Activated CD4-positive, alpha-beta T cell treated with anti-CD3 and anti-CD28 coated beads, Interleukin-2, amount 50 U/mL, for 24 hours (primary cell): ENCODE results near the gene ARPC5L.
"Not testable (repeated sequence)": the region's sequence is repeated elsewhere in the genome, so short reads cannot be mapped to it uniquely, and the experiment has no call there.

Source experiments
- DNase-seq, 2 donors: peaks; one replicate each; pipeline ENCODE4 v3.0.0-alpha.2; 2020; ENCODE audit warnings: low read depth in 1 of 2, low spot score in 1 of 2

Gene ARPC5L

DNA sequence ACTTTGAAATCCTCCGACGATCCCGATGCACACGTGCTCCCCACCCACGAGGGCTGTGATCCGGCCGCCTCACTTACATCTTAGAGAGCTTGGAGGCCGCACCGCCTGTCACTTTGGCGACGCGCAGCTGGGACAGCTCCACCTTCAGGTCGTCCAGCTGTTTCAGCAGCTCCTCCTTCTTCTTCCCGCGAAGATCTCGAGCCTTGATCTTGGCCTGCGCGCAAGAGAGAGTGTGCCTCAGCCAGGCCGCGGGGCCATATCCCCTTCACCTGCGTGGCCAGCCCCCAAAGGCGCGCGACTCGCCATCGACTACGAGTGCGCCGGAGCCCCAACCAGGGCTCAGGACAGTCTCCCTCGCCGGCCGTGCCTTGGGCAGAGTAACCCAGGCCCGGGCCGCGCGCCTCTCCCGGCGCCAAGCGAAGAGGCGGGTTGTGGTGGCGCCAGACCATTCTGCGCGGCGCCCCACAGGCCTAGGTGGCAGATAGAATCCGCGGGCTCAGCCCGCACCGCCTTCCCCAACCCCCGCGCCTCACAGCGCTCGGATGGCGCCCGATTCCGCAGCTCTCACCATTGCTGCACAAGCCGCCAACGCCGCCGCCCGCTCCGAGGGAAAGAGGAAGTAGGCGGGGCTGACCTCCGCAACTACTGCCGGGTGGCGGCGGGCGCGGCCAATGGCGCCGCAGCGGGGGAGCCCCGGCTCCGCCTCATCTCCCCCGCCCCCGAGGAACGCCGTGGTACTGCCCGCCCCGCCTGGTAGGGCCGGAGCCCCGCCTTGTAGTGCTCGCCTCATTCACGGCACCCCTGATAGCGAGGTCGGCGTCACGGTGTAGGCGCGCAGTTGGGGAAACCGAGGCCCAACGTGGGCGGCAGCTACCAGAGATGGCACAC lies at the start of gene ARPC5L, which contains the start of gene RPL35:
Gene ARPC5L (plus strand): TSS at position 789 of the 888 bp plus-strand sequence. CDS start 7,161 bp downstream, outside the sequence.
Gene RPL35 (minus strand): TSS at position 616 of the 888 bp plus-strand sequence. CDS start 45 bp downstream, at position 571.
- DNase-seq: peak; percentile 91 to 94

DNA sequence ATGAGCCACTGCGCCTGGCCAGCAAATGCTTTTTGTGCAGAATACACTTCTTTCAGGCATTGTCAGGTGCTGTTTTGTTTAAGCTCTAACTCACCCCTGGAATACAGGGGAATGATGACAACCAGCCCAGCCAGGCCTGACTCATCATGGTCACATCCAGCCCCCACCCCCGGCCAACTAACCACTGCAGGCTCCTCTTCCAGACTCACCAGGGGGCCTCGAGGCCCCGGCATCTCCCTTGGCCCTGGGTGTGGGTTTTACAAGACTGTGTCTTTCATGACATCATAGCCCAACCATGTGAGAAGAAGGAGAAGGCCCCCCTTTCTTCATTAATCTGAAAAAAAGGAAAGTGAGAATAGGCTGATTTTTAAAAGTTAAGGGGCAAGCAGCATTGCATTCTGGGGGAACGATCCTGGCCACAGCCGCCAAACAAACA lies 49.5 kb upstream of the ARPC5L start:
- no peak for DNase-seq

DNA sequence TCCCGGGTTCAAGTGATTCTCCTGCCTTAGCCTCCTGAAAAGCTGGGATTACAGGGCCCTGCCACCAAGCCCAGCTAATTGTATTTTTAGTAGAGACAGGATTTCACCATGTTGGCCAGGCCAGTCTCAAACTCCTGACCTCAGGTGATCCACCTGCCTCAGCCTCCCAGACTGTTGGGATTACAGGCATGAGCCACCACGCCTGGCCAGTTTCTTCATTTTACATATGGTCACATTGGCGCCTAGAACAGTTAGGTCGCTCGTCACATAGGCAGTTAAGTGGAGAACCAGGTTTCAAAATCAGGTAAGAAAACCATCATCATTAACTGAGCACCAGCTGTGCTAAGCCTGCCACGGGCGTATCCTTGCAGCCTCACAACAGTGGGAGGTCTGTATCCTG lies 48.9 kb upstream of the ARPC5L start:
- no peak for DNase-seq

DNA sequence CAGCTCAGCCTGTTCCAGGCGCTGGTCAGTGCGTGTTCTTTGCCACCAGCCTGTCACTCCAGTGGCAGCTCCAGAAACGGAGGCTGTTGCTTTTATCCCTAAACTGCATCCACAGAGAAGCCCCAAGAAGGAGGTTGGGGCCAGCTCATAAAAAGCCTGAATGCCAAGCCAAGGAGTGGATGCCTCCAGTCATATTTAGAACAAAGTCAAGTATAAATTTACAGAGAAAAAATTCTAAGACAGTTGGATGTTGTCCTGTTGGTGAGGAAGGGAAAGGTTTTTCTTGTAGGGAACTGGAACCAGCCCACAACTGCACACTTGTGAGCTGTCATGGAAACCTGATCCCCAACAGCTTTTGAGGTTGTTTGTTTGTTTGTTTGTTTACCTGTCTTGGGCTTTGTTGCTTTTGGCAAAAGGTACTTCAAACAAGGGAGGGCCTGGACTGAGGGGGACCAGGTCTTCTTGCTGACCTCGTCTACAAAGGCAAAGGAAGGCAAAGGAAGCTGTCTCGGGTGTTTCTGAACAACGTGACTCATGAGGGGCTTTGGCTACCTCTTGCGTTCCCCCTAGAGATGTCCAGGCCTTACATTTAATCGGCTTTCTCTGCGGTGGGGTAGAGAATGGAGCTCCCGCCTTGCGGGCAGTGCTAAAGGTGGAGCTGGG lies 48.3 kb upstream of the ARPC5L start:
- DNase-seq: no peak

DNA sequence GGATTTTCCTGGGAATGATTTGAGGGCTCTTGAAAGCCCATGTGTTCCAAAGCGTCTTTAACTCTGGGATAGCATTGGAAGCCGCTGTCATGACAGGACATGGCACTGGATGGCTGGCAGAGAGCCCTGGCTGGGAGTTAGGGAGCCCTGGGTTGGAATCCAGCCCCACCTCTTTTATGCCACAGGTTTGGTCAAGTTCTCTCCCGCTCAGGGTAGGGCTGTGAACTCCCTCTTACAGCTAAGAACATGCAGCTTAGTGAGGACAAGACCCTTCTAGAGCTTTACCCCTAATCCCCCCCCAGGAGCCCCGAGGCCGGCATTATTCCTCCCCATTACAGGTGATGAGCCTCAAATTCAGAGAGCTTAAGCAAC lies 47.8 kb upstream of the ARPC5L start:
- DNase-seq: no peak

DNA sequence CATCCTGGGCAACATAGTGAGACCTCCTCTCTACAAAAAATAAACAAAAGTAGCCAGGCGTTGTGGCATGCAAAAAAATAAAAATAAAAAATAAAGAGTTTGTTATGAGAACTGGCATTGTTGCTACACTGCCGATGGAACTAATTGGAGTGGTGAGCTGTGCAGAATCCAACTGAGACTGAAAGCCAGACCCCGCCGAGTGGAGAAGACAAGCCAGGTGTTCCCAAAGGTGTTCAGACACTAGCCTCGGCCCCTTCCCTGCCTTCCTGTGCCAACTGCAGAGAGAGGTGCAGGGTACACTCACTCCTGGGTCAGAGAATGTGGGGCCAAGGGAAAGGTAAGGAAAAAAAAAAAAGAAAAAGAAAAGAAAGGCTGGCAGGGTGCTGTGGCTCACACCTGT lies 46.3 kb upstream of the ARPC5L start:
- DNase-seq: no peak

DNA sequence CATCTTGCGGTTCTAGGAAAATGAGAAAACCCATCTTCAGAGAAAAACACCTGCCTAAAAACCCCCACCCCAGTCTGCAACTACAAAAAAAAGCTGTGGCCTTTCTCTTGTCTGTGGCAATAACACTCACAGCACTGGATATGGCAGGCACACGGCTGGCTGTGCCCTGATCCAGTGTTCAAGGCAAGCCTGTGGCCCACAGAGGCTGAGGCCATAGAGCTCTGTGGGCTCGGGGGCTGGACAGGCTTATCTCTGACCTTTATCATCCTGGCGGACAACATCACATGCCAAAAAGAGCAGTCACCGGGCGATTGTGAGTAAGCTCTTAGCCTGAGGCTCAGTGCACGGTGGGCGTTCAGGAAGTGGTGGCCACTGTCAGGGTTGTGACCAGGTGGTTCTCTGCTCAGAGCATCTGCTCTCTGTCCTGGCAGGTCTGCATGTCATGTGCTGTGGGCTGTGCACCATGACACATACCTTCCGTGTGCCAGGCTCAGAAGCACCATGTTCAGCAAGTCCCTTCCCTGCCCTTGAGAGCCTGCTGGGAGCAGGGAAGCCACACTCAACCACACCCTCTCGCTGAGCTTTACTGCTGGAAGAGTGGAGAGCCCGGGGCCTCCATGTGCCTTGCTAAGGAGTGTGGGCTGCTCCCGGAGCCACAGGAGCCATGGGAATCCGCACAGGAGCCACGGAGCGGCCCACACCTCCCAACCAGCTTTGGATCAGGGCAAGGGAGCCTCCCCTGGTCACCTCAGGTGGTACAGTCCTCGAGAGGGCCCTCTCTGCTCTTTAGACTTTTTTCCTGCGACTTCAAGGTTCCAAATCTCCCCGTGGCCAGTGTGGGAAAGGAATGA lies 43.3 kb upstream of the ARPC5L start:
- no peak for DNase-seq

DNA sequence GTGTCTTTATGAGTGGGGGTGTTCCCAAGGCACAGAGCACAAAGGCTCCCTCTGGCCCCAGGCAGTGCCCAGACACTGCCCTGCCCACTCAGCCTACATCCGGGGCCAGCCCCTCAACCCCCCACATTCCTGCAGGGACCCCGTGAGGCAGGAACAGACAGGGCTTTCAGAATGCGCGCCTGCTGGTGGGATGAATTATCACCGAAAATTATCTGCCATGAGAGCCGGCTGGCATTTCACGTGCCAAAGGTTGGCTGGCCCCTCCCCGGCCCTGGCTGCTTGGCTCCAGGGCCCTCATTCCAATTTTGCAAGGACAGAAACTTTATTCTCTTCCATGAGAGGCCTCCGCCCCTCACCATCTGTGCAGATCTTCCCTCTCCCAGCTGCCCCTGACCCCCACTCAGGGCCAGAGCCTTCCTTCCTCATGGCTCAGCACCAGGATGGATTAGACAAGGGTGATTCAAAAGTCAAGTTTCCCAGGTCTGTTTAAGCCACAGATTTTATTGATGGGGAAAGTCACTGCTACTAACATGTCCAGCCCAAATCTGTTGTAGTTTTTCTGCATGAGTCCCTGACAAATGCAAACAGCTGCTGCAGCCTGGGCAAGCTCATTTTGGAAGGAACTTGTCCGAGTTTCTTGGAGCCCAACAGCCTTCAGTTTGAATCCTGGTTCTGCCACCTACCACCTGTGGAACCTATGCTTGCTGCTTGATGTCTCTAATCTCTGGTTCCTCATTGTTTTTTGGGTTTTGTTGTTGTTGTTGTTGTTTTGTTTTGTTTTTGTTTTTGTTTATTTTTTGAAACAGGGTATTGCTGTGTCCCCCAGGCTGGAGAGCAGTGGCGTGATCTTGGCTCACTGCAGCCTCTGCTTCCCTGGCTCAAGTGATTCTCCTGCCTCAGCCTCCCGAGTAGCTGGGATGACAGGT lies 41.0 kb upstream of the ARPC5L start:
- DNase-seq: no peak

DNA sequence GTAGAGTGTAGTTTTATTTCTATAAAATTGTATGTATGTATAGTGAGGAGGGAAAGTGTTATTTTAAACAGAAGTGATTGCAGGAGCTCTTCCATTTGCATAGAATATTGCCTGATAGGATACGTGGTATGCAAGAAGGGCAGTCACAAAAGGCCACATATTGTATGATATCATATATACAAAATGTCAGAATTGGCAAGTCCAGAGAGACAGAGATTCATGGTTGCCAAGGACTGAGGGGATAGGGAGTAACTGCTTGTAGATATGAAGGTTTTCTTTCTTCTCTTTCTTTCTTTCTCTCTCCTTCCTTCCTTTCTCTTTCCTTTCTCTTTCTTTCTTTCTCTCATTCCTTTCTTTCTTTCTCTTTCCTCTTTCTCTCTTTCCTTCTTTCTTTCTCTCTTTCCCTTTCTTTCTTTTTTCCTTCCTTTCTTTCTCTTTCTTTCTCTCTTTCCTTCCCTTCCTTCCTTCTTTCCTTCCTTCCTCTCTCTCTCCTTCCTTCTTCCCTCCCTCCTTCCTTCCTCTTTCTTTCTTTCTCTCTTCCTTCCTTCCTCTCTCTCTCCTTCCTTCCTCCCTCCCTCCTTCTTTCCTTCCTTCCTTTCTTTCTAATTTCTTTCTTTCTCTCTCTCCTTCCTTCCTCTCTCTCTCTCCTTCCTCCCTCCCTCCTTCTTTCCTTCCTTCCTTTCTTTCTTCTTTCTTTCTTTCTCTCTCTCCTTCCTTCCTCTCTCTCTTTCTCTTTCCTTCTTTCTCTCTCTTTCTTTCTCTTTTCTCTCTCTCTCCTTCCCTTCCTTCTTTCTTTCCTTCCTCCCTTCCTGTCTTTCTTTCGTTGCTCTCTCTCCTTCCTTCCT lies 33.2 kb upstream of the ARPC5L start:
- no peak for DNase-seq

DNA sequence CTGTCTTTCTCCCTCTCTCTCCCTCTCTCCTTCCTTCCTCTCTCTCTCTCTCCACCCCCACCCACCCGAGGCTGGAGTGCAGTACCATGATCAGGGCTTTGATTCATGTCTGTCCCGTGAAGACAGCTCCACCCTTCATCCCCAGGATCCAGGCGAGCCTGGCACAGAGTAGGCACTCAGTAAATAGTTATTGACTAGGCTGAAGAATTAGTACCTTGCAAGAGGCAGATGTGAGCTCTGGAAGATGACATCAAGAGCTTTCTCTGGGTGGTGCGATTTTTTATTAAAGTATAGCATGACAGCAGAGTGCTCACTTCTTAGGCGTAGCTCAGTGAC lies 32.6 kb upstream of the ARPC5L start:
- DNase-seq: no peak

DNA sequence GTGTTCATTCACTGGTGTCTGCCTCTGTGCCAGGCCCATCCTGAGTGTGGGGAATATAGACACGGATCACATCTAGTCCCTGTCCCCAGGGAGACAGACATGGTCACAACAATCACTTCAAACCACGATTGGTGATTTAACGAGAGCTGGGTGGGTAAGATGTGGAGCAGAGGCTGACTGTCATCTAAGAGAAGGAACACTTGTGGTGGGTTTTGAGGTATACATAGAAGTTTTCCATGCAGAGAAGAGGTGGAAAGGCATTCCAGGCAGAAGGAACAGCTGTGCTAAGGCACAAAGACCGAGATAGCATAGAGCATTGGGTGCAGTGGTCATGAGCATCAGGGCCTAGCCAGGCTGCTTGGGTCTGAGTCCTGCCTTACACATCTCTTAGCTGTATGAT lies 31.3 kb upstream of the ARPC5L start:
- no peak for DNase-seq

DNA sequence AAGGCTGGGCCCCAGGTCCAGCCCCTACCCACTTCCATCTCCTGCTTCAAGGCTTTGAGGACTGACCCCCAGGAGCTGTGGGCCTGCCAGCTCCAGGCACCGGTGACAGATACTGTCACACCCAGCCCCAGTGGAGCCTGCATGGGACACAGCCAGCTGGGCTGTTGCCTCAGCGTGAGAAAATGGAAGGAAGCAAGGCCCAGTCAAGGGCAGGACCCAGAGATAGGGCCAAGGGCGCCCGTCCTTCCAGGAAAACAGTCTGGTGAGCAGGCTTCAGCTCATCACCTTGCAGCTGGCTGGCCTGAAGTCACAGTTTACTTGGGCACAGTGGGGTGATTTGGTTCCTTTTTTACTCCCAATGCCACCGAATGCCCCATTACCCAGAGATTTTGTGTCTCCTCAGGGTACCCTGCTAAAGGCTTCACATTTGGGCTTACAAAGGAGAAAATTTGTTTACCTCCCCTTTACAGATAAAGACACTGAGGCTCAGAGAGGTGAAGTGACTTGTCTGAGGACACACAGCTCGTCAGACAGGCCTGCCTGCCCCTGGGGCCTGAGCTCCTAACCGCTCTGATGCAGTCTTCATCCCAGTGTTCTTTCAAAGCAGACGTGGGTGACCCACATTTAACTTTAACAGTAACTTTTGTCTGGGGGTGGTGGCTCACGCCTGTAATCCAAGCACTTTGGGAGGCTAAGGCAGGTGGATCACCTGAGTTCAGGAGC lies 30.1 kb upstream of the ARPC5L start:
- no peak for DNase-seq

DNA sequence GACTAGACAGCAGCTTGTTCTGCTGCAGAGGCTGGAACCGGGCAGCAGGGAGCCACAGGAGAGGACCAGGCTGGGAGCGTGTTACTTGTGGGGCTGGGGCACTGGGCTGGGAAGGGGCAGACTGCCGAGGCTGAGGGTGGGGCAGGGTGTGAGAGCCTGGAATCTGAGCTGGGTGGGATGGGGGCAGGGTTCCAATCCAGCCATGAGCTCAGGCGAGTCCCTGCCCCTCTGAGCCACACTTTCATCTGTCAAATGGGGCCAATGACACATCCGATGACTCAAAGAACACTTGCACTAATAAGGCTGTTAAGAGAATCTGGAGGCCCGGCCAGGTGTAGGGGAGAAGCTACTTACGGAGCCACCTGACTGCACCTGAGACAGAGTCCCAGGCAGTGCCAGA lies 27.3 kb upstream of the ARPC5L start:
- no peak for DNase-seq

DNA sequence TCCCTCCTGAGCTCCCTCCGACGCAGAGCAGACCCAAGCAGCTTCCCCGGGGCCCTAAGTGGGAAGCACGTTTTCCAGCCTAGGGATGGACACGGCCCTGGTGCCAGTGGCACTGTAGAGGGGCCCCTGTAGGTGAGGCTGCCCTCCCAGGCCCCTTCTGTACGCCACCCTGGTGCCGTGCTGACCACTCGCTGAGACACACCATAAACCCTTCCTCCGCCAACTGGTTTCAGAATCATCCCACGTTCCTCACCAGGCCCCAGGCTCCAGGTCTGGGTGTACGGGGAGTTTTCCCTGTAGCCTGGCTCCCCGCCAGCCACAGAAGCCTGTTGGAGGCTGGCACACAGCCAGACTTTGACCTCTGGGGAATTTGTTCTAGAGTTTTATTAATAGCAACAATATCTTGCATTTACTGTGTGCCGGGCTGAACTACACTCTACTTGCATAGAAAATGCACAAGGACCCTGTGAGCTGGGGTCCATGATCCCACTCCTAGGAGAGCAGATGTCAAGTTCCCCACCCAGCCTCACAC lies 26.8 kb upstream of the ARPC5L start:
- no peak for DNase-seq

DNA sequence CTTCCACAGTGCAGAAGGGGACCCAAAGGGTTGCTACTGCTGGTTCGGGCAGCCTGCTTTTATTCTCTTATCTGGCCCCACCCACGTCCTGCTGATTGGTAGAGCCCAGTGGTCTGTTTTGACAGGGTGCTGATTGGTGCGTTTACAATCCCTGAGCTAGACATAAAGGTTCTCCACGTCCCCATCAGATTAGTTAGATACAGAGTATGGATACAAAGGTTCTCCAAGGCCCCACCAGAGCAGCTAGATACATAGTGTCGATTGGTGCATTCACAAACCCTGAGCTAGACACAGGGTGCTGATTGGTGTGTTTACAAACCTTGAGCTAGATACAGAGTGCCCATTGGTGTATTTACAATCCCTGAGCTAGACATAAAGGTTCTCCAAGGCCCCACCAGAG lies 23.8 kb upstream of the ARPC5L start:
- not testable (repeated sequence) for DNase-seq

DNA sequence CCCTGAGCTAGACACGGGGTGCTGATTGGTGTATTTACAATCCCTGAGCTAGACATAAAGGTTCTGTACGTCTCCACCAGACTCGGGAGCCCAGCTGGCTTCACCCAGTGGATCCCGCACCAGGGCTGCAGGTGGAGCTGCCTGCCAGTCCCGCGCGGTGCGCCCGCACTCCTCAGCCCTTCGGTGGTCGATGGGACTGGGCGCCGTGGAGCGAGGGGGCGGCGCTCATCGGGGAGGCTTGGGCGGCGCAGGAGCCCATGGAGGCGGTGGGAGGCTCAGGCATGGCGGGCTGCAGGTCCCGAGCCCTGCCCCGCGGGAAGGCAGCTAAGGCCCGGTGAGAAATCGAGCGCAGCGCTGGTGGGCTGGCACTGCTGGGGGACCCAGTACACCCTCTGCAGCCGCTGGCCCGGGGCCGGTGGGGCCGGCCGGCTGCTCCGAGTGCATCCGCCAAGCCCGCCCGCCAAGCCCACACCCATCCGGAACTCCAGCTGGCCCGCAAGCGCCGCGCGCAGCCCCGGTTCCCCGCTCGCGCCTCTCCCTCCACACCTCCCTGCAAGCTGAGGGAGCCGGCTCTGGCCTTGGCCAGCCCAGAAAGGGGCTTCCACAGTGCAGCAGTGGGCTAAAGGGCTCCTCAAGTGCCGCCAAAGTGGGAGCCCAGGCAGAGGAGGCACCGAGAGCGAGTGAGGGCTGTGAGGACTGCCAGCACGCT lies 23.2 kb upstream of the ARPC5L start:
- DNase-seq: not testable (repeated sequence)

DNA sequence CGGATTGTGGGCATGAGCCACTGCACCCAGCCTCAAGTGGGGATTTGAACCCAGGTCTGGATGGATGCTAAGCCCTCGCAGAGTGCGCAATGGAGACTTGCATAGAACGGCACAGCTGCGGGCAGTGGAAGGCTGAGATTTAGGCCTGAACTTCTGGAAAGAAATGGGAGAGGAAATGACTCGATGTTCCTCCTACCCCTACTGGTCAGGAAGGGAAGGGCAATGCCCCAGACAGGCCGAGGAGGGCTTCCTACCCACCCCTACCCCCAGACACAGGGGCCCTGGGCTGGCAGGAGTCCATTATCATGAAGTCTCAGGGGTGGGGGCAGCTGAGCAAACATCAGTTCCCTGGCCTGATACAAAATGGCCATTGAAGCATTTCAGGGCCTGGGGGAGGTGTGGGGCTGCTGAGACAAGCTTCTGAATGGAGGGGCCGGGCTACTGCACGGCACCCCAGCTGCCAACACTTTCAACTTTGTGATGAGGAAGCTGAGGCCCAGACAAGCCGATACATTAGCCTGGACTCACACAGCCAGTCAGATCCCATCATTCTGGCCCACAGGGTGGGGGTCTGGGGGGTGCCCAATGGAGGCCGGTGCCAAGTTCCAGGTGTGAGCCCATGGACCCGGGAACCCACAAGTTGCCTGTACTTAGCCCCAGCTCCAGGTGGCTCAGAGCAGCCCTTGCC lies 22.2 kb upstream of the ARPC5L start:
- no peak for DNase-seq
